ENCODE data around the gene CCDC150.

The CCDC150 gene

GRCh38 chr2:196750977-196751631 lies 111.6 kb downstream of the CCDC150 start:
- Histone ChIP-seq H3K4me3 (ENCODE audit: insufficient read depth, low read length, poor library complexity, severe bottlenecking) (no peak overlapping the region), H3K27ac (ENCODE audit: low read depth, low read length) (no peak overlapping the region), H3K36me3 (ENCODE audit: low read length) (no peaks in the 10 kb centered on the region), H3F3A (ENCODE audit: insufficient read depth) (no peaks in the 10 kb centered on the region), H3K27me3 (ENCODE audit: low read length) (no peaks in the 10 kb centered on the region), H3K4me2 (ENCODE audit: low read depth, low read length, poor library complexity, severe bottlenecking) (peak overlapping the region; percentile 27), H2AFZ (ENCODE audit: low read depth, low read length, severe bottlenecking) (no peak overlapping the region), H3K79me2 (ENCODE audit: insufficient read depth, low read length) (no peaks in the 10 kb centered on the region), H3K9ac (ENCODE audit: low read length) (no peak overlapping the region), H3K9me3 (ENCODE audit: insufficient read depth, low read length) (no peaks in the 10 kb centered on the region), H3K9me2 (replicated peaks; ENCODE audit: insufficient read depth, low read length) (no peaks in the 10 kb centered on the region), H4K20me1 (ENCODE audit: low read depth, low read length) (no peaks in the 10 kb centered on the region)
- TF ChIP-seq EZH2phosphoT487 (conservative IDR thresholded peaks at IDR 0.05; ENCODE audit: low read length) = no peak
- TF ChIP-seq, protein P1, sequence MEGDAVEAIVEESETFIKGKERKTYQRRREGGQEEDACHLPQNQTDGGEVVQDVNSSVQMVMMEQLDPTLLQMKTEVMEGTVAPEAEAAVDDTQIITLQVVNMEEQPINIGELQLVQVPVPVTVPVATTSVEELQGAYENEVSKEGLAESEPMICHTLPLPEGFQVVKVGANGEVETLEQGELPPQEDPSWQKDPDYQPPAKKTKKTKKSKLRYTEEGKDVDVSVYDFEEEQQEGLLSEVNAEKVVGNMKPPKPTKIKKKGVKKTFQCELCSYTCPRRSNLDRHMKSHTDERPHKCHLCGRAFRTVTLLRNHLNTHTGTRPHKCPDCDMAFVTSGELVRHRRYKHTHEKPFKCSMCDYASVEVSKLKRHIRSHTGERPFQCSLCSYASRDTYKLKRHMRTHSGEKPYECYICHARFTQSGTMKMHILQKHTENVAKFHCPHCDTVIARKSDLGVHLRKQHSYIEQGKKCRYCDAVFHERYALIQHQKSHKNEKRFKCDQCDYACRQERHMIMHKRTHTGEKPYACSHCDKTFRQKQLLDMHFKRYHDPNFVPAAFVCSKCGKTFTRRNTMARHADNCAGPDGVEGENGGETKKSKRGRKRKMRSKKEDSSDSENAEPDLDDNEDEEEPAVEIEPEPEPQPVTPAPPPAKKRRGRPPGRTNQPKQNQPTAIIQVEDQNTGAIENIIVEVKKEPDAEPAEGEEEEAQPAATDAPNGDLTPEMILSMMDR (IDR thresholded peaks at IDR 0.05; ENCODE audit: insufficient read depth, low read length, poor library complexity, severe bottlenecking) = peak; percentile 90

DNA sequence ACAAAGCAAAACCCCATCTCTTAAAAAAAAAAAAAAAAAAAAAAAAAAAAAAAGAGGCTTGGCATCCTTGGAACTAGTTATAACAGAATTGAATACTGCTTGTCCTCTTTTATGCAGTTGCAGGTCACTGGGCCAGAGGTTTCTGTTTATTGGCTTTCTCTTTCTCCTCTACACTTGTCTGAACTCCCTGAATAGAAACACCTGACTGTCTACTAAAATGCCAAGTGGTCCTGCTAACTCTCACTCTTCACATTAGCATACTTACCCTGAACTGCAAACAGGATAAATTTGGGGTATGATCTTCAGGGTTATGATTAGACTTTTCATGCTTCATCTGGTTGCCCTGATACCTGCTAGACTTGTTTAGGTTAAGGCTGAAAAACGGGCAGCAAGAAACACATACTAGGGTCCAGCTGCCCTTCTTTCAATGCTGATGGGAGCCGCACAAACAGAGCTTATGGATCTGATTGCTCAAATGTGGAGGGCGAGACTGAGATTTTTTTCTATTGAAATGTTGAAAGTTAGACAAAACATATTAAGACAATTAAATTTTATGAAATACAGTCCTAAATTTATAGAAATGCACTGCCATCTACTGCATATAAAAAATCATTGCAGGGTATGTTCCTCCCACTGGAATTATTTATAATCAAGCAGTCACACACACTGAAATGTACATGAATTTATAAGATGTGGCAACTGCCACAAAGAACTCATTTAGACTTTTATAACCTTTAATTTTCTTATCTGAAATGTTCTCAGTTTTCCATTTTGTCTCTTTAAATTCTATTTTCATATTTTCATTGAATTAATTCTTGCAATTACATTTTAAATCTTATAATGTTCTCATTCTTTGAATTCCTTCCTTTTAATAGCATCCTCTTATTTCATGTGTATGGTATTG lies 119.2 kb downstream of the CCDC150 start:
- Histone ChIP-seq H3K4me3 (ENCODE audit: insufficient read depth, low read length, poor library complexity, severe bottlenecking) (no peak overlapping the region), H3F3A (ENCODE audit: insufficient read depth) (peaks cover 6% of the 10 kb centered on the region; the same call in 1 of the 2 replicates), H2AFZ (ENCODE audit: low read depth, low read length, severe bottlenecking) (no peak overlapping the region), H3K27me3 (ENCODE audit: low read length) (no peaks in the 10 kb centered on the region), H3K9ac (ENCODE audit: low read length) (no peak overlapping the region), H3K4me2 (ENCODE audit: low read depth, low read length, poor library complexity, severe bottlenecking) (no peak overlapping the region), H3K27ac (ENCODE audit: low read depth, low read length) (no peak overlapping the region), H3K36me3 (ENCODE audit: low read length) (peaks cover 13% of the 10 kb centered on the region; the same call in 1 of the 2 replicates), H4K20me1 (ENCODE audit: low read depth, low read length) (no peaks in the 10 kb centered on the region; the same call in 1 of the 2 replicates), H3K79me2 (ENCODE audit: insufficient read depth, low read length) (no peaks in the 10 kb centered on the region), H3K9me2 (replicated peaks; ENCODE audit: insufficient read depth, low read length) (no peaks in the 10 kb centered on the region), H3K9me3 (ENCODE audit: insufficient read depth, low read length) (no peaks in the 10 kb centered on the region)
- TF ChIP-seq EZH2phosphoT487 (conservative IDR thresholded peaks at IDR 0.05; ENCODE audit: low read length) = no peak
- TF ChIP-seq, protein P1 (IDR thresholded peaks at IDR 0.05; ENCODE audit: insufficient read depth, low read length, poor library complexity, severe bottlenecking) = peak; percentile 20

GRCh38 chr2:196759378-196759706 lies 119.8 kb downstream of the CCDC150 start:
- no peak overlapping the region for H3K4me2 ChIP-seq (ENCODE audit: low read depth, low read length, poor library complexity, severe bottlenecking)
- H3K36me3 ChIP-seq (ENCODE audit: low read length) = peaks cover 18% of the 10 kb centered on the region; the same call in 1 of the 2 replicates
- peaks cover 7% of the 10 kb centered on the region; the same call in 1 of the 2 replicates for H3F3A ChIP-seq (ENCODE audit: insufficient read depth)
- H3K4me3 ChIP-seq (ENCODE audit: insufficient read depth, low read length, poor library complexity, severe bottlenecking) = no peak overlapping the region
- H3K27ac ChIP-seq (ENCODE audit: low read depth, low read length) = no peak overlapping the region
- H3K9me2 ChIP-seq (replicated peaks; ENCODE audit: insufficient read depth, low read length) = no peaks in the 10 kb centered on the region
- H3K9me3 ChIP-seq (ENCODE audit: insufficient read depth, low read length) = no peaks in the 10 kb centered on the region
- no peak overlapping the region for H3K9ac ChIP-seq (ENCODE audit: low read length)
- no peaks in the 10 kb centered on the region; the same call in 1 of the 2 replicates for H4K20me1 ChIP-seq (ENCODE audit: low read depth, low read length)
- no peaks in the 10 kb centered on the region for H3K79me2 ChIP-seq (ENCODE audit: insufficient read depth, low read length)
- TF ChIP-seq, protein P1 (IDR thresholded peaks at IDR 0.05; ENCODE audit: insufficient read depth, low read length, poor library complexity, severe bottlenecking) = no peak
- no peak for TF ChIP-seq EZH2phosphoT487 (conservative IDR thresholded peaks at IDR 0.05; ENCODE audit: low read length)
- no peaks in the 10 kb centered on the region for H3K27me3 ChIP-seq (ENCODE audit: low read length)
- no peak overlapping the region for H2AFZ ChIP-seq (ENCODE audit: low read depth, low read length, severe bottlenecking)
